Right lung (tissue), 5 donors: Measurements from ENCODE around the gene MPST. TPM values are rescaled to one million over a fixed set of nuclear protein-coding genes. Genes with fewer than 3 reads are reported as not detected.

ENCODE experiments used
- DNase-seq, 2 donors: peaks; one replicate each; pipeline ENCODE4 v3.0.0-alpha.2; 2013
- polyA plus RNA-seq, 5 donors: library from polyadenylated mRNA; unstranded; fragments of 120-200 nt; gene quantifications; one replicate each; pipeline versions ENCODE4 v1.2.1 to v1.2.3, GENCODE V29; 2013; ENCODE audit warnings: inconsistent platforms in 1 of 5, low replicate concordance in 1 of 5; ENCODE audit not compliant: insufficient read length in 5 of 5, insufficient read depth in 1 of 5

The MPST gene
- polyA plus RNA-seq, 5 donors: 33.7 to 82.8 (median 47.3) TPM

DNA sequence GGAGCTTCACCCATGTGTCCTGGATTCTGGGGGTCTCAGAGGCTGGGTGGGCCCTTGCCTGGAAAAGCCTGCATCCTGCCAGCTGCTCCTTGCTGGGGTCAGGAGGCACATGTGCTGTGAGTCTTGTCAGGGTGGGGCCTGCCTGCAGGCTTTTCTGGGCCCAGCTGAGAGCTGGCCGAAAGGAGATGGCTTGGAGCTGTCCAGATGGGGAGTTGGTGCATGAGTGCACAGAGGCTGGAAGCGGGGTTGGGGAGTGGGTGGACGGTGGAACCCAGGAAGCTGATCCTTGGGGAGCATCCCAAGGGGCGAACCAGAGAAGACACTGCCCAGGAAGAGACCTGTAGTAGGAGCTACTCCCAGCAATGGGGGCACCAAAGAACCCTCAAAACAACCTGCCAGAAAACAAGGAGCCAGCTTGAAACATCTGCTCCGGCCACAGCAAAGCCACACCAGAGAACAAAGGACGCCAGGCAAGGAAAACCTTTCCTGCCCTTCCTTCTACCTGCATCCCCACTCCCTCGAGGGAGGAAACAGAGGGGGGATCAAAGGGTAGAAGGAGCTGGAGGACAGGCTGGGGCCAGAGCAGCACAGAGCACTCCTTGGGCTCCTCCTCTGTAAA is 23.8 kb downstream of the MPST start:
- DNase-seq: no peak

- no peak for DNase-seq
These were observed 24.4 kb downstream of the MPST start for GRCh38 chr22:37043828-37044538.

GRCh38 chr22:37044634-37045625 is 25.4 kb downstream of the MPST start:
- DNase-seq: no peak

DNA sequence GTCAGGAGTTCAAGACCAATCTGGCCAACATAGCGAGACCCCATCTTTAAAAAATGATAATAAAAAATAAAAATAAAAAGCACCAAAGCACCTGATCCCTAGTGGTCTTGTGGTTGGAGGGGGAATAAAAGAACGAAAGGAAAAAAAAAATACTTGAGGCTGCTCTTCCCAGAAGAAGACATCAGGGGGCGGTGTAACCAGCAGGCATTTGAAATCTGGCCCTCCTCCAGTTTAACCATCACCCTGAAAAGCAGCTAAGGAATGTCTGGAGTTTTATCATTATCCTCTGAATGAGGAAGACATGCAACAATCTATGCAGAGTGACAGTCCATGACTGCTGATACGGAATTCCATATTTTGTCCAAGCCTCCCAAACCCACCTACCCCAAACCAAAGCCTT is 26.4 kb downstream of the MPST start:
- no peak for DNase-seq

- no peak for DNase-seq
These were observed 27.0 kb downstream of the MPST start for GRCh38 chr22:37046589-37046988.

GRCh38 chr22:37047006-37047405 is 27.5 kb downstream of the MPST start:
- DNase-seq: no peak

DNA sequence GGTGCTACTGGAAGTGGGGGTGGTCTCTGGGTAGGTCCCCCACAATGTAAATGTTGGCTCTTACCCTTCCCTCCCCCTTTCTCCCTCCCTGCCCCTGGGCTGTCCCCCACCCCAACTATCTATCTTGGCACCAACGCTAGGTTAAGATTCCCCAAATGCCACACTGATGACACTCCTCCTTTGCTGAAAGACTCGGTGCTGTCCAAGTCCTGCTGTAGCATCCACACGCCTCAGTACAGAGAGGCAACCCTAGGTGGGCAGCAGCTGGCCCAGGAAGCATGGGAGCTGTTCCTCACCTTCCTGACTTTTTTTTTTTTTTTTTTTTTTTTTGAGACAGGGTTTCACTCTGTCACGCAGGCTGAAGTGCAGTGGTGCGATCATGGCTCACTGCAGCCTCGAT is 28.6 kb downstream of the MPST start:
- no peak for DNase-seq

GRCh38 chr22:37049224-37049623 is 29.7 kb downstream of the MPST start:
- DNase-seq: no peak

- DNase-seq: no peak
These were observed 31.4 kb downstream of the MPST start for GRCh38 chr22:37050913-37051312.

DNA sequence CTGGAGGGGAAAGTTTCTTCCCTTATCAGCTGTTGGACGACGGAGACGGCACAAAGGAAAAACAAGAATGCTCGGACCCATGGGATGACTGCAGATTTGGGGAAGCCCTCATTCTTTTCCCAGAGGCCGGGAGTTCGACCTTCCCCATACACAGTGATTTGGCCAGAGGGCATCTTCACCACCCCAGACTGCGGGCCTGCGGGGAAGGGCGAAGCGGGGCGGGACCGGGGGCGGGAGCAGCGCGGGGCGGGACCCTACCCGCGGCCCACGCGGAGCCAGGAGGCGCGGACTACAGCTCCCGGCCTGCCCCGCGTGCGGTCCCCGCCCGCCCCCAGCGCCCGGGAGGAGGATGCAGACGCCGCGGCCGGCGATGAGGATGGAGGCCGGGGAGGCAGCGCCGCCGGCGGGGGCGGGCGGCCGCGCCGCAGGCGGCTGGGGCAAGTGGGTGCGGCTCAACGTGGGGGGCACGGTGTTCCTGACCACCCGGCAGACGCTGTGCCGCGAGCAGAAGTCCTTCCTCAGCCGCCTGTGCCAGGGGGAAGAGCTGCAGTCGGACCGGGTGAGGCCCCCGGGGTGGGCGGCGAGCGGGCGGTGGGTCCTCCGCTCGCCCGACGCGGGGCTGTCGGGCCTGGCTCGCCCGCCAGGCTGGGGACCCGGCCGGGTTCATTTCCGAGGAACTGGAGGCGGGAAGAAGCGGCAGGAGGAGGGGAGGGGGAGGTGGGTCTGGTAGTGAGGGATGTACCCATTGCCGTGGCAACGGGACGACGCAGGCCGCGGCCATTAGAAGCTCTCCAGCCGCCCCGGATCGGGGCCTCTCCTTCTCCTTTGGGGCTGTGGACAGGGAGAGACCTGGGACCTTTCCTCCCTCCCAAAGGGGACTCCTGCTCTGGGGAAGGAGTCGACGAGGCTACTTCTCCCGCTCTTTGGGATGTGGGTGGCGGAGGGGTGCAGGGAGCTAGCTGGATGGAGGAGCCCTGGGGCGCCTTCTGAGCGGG is 32.1 kb downstream of the MPST start, which contains the start of gene KCTD17:
KCTD17 (plus strand) TSS at position 352 of the 995 bp plus-strand sequence; CDS start at position 371, 19 bp downstream.
- DNase-seq: peak in 1 of 2 donors; percentile 58

- no peak for DNase-seq
These were observed 33.1 kb downstream of the MPST start for GRCh38 chr22:37052386-37053309.

GRCh38 chr22:37053310-37054055 is 33.9 kb downstream of the MPST start:
- DNase-seq: no peak

- DNase-seq: no peak
These were observed 34.5 kb downstream of the MPST start for GRCh38 chr22:37054056-37054395.

DNA sequence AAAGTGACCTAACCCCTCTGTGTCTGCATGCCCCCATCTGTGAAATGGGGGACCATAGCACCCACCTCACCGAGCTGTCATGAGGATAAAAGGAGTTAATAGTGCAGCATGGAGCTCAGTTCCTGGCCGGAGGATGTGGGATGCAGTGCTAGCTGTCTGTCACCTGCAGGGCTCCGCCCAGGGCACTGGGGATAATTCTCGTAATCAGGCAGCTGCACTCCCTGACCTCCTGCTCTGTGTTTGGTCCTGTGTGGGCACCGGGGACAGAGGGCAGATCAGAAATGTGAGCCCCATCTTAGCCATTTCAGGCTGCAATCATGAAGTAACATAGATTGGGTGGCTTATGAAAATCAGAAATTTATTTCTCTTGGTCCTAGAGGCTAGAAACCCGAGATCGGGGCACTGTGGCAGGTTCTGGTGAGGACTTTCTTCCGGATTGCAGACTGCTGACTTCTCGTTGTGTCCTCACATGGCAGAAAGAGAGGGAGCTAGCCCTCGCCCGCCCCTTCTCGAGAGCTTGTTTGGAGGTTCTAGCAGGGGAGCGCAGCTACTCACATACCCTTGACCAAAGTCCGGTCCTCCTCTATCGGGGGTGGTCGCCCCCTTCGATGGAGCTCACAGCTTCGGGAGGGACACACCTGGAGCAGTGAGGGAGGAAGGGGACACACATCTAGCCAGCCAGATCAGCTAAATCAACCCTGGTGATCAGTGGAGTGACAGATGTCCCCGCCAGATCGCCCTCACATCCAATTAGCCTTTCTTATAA is 35.2 kb downstream of the MPST start:
- DNase-seq: no peak

- DNase-seq: no peak
These were observed 36.7 kb downstream of the MPST start for GRCh38 chr22:37056246-37056645.

GRCh38 chr22:37057226-37057625 is 37.7 kb downstream of the MPST start:
- DNase-seq: no peak

- DNase-seq: no peak
These were observed 38.4 kb downstream of the MPST start for GRCh38 chr22:37057796-37058510.
